ENCODE results near the gene IL10.
A peak's percentile ranks its signal among the peaks of the same experiment; 100 is the strongest.

- no peak for TF ChIP-seq POLR2AphosphoS5 (IDR thresholded peaks at IDR 0.05)
- peak in 3 of 6 experiments; percentile 18 to 27 (median 20) for TF ChIP-seq CTCF (IDR thresholded peaks at IDR 0.05)
These were observed 36.3 kb upstream of the IL10 start for GRCh38 chr1:206808615-206809014.

All from upper lobe of left lung (tissue), 4 donors.